Activated naive CD8-positive, alpha-beta T cell treated with anti-CD3 and anti-CD28 coated beads, Interleukin-2, amount 10 ng/mL, durations not matched to agents 7 days and 5 days (primary cell): ENCODE data around the gene VAMP7. TPM values are rescaled to one million over a fixed set of nuclear protein-coding genes. Genes with fewer than 3 reads are reported as not detected.
"Not testable (repeated sequence)": the region's sequence is repeated elsewhere in the genome, so short reads cannot be mapped to it uniquely, and the experiment has no call there.

ENCODE experiments used
- ATAC-seq: fragments of 150-1000 bp; cut with Tn5 transposase; one replicate; pipeline ENCODE4 v1.10.0; 2021; ENCODE audit warnings: low read depth, moderate library complexity
- POLR2A ChIA-PET: fragments of 350-600 bp; sonication (Branson Sonifier 250); formaldehyde crosslinking; loops from one replicate; lab custom pipeline; 2021; ENCODE audit warnings: antibody characterized with exemption; lab: Charles Lee
- DNase-seq: peaks from one replicate; pipeline ENCODE4 v3.0.0; 2021
- H3K27ac Mint-ChIP-seq: one replicate; pipeline ENCODE4 v1.8.0; 2022; ENCODE audit warnings: mild to moderate bottlenecking, mixed read lengths
- H3K27me3 Mint-ChIP-seq: one replicate; pipeline ENCODE4 v1.8.0; 2022; ENCODE audit warnings: mild to moderate bottlenecking, moderate library complexity, mixed read lengths
- H3K36me3 Mint-ChIP-seq: one replicate; pipeline ENCODE4 v1.8.0; 2021; ENCODE audit warnings: mild to moderate bottlenecking, mixed read lengths
- H3K4me1 Mint-ChIP-seq: one replicate; pipeline ENCODE4 v1.8.0; 2021; ENCODE audit warnings: mixed read lengths
- H3K4me3 Mint-ChIP-seq: one replicate; pipeline ENCODE4 v1.8.0; 2022; ENCODE audit warnings: mild to moderate bottlenecking, moderate library complexity, mixed read lengths
- H3K9me3 Mint-ChIP-seq: one replicate; pipeline ENCODE4 v1.8.0; 2021; ENCODE audit warnings: mixed read lengths
- total RNA-seq, 2 experiments: library from RNA; stranded (reverse); gene quantifications; one replicate each; pipeline ENCODE4 v1.2.3, GENCODE V29; 2021

Gene VAMP7
- total RNA-seq, 2 experiments from 2014 or later = 27.7 to 27.9 TPM

GRCh38 chrX:155983326-155983725 lies 102.2 kb downstream of the VAMP7 start:
- no peak overlapping the region for H3K4me3 Mint-ChIP-seq
- POLR2A ChIA-PET = no interaction called here
- no peak for ATAC-seq
- H3K27me3 Mint-ChIP-seq = peaks cover 10% of the 10 kb centered on the region
- H3K9me3 Mint-ChIP-seq = peaks cover 6% of the 10 kb centered on the region
- DNase-seq = no peak
- H3K27ac Mint-ChIP-seq = no peak overlapping the region
- H3K36me3 Mint-ChIP-seq = peaks cover 2% of the 10 kb centered on the region
- H3K4me1 Mint-ChIP-seq = peaks cover 3% of the 10 kb centered on the region

GRCh38 chrX:155985208-155985607 lies 104.1 kb downstream of the VAMP7 start:
- Mint-ChIP-seq H3K36me3 (no peaks in the 10 kb centered on the region), H3K27me3 (peaks cover 5% of the 10 kb centered on the region), H3K27ac (no peak overlapping the region), H3K4me3 (no peak overlapping the region), H3K4me1 (no peaks in the 10 kb centered on the region), H3K9me3 (peaks cover 8% of the 10 kb centered on the region)
- POLR2A ChIA-PET = no interaction called here
- no peak for DNase-seq
- ATAC-seq = no peak

- H3K4me1 Mint-ChIP-seq, H3K27me3 Mint-ChIP-seq, ATAC-seq, POLR2A ChIA-PET, H3K36me3 Mint-ChIP-seq, H3K9me3 Mint-ChIP-seq, H3K27ac Mint-ChIP-seq, DNase-seq, H3K4me3 Mint-ChIP-seq: not testable (repeated sequence)
Measured at GRCh38 chrX:155986995-155987394, 105.8 kb downstream of the VAMP7 start.

GRCh38 chrX:155988859-155989258 lies 107.7 kb downstream of the VAMP7 start:
- DNase-seq = no peak
- Mint-ChIP-seq H3K27ac (no peak overlapping the region), H3K4me1 (peaks cover 3% of the 10 kb centered on the region), H3K36me3 (peaks cover 2% of the 10 kb centered on the region), H3K27me3 (peaks cover 2% of the 10 kb centered on the region), H3K4me3 (no peak overlapping the region), H3K9me3 (peaks cover 3% of the 10 kb centered on the region)
- ATAC-seq = no peak
- POLR2A ChIA-PET = no interaction called here

Other genes with a start within 250 kb of the VAMP7 start
- gene IL9R, start 116.4 kb downstream of the VAMP7 start, total RNA-seq = 10 to 100 TPM; 30.5 to 31.4 TPM